CD4-positive, alpha-beta T cell treated with Interleukin-21 for 1 hour (primary cell): ENCODE results near the gene C10orf105.

Experiments used
- DNase-seq: peaks from one replicate; pipeline ENCODE4 v3.0.0-alpha.2; 2020

The C10orf105 gene, protein sequence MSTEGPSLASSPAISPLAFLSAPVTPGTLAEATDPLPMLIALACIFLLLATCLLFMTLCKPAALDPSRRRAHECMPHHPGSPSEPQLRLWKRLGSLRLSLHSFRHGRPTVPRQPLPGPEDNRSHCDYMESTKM

DNA sequence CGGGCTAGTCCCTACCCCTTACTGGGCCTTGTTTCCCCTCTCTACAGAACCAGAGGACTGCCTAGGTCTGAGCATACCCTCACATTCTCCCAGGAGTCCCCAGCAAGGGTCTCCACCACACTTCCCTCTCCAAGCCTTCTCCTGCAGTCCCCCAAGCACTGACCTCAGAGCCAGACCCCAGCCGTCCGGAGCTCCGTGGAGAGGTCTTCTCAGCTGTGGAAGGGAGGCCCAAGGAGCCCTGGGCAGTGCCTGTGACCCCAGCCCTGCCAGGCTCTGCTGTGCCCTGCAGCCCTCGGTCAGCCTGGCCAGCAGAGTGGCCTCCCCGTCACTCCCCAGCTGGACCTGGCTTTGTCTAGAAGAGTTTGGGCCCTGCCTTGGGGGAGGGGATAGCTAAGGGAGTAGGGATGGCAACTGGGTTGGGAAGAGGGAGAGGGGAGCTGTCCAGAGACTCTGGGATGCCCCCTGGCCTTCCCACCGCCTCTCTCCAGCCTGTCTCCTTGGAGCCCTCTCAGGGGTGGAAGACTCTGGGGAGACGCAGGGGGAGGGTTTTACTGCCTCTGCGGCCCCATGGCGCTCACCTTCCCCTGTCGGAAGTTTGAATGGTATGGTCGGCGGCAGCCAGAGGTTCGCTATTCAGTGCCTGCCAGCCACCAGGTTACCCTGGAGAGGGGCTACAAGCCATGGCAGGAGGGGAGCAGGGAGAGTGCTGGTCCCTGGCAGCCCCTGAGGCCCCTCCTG, at the start of gene C10orf105:
TSS of gene C10orf105 (minus strand) at position 315 of the 738 bp plus-strand sequence. CDS start 3,441 bp downstream, outside the sequence.
- no peak for DNase-seq

DNA sequence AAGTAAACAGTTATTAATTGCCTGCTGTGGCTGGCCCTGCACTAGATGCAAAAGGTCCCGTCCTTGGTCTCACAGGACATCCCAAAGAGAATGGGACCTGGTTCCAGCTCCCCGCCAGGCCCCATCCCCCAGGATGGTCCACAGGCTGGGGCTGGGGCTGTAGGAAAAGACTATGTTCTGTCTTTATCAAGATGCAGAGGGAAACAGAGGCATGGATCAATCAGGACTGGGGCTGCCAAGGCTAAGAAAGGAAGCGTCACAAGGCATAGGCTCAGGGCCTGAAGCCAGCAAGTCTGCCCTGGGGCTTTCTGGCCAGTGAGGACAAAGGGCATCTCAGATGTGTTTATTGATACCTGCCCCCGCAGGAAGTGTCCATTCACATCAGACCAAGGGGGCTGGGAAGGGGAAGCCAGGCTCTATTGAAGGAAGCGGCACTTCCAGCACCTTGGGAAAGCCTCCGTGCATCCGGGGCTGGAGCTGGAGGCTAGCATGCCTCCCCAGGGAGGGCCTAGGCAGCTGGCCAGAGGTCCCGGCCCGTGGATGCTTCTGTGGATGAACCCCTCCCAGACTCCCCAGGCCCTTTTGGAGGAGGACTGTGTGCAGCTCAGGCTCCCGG, 48.0 kb upstream of the C10orf105 start:
- DNase-seq: no peak

DNA sequence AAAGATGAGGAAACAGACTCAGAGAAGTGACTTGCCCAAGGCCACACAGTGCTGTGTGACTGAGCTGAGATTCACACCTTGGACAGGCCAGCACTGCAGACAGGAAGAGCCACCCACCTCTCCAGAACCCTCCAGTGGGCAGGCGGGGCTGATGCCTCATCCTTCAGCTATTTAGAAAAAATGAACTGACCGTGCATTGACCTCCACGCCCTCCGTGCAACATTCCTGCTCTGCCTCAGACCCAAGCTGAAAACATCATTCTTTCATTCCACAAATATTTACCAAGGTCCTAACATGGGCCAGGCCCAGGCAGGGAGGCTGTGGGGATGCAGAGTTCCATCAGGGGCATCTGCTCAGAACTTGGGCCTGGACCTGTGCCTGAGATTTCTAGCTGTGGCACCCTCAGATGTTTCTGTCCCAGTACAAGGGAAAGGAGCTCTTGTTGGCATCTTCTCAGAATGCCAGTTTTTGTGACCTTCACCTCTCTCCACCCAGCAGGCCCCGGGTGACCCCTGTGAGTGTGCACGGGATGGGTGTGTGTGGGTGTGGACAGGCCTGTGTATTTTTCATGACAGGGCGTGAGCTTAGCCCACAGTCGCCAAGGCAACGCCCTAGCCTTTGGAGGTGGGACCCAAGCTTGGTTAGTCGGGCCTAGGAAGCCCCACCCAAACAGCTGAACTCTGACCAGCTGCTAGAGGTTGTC, 47.3 kb upstream of the C10orf105 start:
- peak; percentile 65 for DNase-seq

DNA sequence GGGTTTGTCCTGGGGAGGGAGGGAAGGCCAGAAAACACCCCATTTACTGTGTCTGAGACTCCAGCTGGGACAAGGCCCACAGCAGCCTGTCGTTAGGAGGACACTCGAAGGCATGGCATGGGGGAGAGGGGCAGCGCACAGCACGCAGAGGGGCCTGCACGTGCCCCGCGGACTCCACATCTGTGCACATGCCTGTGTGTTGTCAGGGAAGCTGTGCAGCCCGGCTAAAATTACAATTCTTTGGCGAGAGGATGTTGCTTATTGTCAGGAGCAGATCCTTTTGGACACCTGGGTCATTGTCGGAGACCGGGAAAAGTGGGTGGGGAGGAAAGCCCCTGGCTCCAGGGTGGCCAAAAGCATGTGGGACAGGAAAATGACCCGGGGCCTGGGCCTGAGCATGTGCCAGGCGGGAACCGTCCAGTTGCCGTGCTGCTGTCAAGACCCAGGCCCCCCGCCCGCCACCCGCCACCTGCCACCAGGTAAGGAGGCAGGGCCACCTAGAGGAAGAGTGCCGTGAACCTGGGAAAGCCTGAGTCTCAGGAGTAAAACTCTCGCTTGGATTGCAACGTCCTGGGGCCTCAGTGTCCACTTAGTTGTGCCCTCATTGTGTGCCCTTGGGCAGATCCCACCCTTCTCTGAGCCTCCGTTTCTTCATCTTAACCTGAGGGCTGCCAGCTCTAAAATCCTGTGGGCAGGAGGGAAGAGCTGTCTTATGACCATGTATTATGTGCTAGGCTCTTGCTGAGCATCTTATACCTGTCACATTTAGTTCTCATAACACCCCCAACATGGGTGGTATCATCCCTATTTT, 46.5 kb upstream of the C10orf105 start:
- no peak for DNase-seq

DNA sequence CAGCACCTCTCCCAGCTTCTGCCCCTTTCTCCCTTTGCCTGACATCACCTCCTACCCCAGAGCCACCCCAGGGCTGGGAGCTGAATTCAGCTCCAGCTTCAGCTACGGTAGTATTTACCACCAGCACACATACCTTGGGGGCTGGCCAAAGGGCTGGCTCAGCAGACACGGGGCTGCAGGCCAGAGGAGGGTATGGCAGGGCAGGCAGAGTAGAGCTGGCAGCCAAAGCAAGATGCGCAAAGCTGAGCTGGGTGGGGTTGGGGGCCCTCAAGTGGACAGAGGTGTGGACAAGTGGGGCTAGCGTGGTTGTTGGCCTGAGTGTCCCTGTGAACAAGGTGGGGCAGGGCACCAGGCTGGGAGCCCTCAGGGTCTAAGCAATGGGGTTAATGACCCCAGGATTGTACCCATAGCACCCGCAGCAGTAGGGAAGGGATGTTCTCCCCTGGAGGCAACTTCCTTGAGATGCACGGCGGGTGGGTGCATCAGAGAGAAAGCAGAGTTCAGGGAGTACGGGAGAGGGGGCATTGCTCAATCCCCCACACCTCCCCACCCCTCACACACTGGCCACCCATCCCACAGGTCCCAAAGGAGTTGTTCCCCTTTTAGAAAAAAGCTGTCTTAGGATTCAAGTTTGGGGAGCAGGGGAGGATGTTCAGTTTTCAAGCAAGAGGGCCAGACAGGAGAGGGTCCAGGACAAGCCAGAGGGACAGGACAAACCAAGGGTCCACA, 45.8 kb upstream of the C10orf105 start:
- DNase-seq: no peak

DNA sequence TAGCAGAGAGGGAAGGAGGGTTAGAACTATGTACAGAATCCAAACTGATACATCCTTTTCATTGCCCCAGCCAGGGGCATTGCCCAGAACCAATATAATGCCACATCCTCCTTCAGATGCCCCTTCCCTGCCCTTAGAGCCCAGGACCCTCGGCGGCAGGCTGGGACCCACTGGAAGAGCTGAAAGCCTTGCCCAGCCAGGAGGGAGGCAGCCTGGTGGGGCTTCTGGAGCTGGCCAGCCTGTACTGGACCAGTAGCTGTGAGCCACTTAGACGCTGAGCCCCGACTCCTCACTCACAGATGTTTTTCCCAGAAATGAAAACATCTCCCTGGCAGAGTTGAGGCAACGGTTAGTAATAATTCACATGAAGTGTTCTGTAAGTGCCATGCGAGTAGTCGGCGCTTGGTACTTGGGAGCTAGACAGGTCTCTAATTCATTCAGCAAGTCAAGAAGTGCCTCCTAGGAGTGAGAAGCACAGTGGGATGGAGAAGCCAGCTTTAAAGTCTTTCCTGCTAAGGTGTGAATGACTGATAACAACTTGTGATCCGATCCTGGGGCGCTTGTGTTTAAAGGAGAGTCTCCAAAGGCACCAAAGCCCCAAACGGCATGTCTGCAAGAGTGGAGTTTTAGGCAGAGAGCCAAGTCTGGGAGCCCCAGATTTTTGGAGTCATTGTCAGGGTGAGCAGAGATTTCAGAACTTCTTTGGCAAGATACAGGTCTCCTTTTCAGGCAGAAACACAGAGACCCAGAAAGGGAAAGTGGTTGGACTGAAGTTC, 44.0 kb upstream of the C10orf105 start:
- no peak for DNase-seq

DNA sequence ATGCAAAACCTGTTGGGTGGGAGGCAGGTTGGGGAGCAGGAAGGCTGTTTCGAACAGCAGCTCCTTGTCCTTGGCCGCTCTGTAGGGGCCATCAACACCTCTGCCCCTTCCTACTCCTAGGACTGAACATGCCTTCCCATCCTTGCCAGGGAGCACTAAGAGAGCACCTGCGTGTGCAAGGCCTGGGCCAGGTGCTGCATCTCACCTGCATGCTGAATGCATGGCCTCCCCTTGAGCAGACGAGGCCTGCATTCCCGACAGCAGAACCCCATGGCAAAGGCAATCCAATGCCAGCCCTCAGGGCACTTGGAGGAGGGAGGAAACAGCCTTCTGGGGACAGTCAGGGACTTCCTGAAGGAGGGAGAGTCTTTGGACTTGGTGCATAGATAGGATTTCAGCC, 42.7 kb upstream of the C10orf105 start:
- no peak for DNase-seq

DNA sequence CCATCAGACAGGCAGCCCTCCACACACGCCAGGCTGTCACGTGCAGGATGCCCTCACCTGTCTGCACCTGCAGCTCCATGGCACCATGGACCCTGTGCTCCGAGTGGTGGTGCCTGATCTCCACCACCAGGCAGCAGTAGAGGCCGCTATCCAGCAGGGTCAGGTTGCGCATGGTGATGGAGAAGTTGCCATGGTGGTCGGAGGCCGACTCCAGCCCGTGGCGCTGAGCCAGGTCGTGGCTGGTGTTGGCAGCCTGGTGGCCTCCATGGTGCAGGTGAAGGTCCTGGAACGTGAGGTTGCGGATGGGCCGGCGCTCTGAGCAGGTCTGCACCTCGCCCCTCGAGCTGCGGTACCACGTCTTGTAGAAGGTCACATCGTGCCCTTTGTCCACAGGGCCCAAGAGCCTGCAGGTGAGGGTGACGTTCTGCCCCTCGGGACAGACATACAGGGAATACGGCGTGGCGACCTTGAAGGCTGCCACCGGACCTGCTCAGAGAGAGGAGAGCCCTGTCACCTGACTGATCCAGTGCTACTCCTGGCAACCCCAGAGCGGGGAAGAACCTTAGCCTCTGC, 42.0 kb upstream of the C10orf105 start:
- DNase-seq: no peak

DNA sequence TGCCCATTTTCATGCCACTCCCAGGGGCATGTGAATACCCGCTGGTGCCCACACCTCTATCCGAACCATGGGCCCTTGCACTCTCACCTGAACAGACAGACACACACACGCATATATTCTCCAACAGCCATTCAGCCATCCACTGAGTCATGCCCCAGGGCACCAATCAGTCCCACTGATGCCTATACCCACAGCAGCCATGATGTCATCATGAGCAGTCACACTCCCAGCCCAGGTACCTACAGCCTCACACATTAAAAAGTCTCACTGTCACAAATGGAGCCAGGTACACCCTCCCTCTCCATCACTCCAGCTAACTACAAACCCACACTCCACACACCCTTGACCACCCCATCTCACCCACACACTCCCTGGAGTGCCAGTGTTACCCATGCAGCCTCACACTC, 41.5 kb upstream of the C10orf105 start:
- no peak for DNase-seq

DNA sequence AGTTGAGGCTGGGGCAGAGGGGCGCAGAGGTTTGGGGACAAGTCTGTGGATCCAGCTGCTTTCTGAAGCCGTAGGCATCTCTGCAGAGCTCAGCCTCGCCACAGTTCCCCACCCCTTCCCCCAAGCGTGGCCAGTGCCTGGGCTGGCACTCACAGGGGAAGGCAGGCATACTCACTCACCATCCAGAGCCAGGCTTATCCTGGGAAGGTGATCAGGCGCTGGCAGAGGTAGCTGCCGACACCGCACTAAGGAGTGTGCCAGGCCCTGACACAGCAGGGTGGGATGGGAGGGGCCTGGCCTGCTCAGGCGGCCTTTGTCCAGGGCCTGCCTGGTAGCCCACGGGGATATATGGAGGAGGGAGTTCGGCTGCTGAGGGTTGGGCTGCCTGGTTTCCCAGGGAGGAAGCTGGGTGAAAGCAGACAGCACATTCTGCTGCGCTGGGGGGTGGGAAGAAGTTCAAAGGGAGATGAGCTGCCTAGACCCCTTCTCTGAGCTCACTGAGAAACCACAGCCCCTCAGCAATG, 37.9 kb upstream of the C10orf105 start:
- no peak for DNase-seq

DNA sequence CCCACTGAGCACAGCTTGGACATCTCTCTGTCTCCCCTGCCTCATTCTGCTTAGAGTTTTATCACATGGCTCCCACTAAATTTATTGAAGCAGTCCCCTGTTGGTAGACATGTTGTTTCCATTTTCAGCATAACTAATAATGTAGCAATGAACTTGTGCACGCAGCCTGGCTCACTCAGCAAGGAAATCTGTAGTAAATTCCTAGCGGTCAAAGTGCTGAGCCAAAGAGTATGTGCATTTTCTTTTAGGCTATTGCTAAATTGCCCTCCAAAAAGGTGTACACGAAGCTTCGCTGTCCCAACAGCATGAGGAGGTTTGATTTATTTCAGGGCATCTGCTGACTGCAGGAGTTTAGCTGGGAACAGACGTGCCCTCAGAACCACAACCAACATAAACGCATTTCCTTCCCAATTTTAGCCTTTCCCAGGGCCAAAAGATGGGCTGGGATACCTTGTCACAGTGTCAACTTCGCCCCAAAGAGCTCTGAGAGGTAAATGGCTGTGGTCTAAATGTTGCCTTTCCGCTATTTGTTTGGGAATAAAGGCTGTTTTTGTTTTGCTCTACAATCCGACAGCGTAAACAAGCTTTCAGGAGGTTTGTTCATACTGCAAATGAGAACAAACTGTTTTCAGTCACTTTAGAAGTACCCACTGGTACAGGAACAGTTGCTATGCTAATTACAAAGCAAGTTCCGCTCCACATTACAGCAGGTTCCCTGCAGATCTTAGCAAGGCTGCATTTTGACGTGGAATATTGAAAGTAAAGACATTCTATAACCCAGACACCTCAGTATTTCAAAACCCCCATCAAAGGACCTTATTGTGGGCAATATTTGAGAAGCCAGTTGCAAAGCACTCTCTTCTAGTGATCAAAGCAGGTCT, 37.0 kb upstream of the C10orf105 start:
- peak; percentile 53 for DNase-seq

DNA sequence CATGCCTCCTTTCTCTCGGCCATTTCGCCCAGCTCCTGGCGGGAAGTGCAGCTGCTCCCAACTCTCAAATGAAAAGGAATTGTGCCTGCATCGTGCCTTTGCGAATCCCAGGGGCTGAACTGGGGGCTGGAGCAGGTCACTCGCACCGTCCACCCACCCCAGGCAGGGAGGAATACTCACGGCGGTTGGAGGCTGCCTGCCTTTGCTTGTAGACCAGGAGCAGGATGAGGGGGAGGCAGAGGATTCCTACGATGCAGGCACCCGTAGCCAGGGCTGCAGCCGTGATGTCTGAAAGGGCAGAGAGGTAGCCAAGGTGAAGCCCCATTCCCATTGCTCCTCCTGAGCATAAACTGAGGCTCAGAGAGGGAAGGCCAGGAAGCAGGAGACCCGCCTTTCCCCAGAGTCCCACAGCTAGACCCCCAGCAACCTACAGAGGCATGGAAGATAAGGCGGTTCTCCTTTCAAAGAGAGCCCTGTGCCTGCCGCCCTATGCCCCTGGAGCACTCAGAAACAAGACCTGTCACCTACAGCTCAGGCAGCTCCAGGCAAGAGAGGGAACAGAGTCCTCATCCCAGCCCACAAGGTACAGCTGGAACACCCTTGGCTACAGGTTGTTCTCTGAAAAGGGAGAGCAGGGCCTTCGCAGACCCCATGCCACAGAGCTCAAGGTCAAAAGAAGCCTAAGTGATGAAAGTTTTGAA, 35.8 kb upstream of the C10orf105 start:
- DNase-seq: no peak

DNA sequence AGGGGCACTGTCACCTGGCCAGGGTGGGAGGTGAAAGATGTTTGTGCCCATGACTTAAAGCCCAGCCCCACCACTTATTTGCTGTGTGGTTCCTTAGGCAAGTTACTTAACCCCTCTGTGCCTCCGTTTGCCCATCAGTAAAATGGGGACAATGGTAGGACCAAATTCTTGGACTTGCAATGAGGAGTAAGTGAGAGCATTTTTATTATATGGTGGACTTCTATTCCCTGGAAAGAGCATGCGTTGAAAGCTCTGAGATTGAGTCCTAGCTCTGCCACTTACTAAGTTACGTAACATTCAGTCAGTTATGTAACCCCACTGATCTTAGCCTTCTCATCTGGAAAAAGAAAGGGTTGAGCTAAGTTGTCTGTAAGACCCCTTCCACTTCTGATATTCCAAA, 35.0 kb upstream of the C10orf105 start:
- no peak for DNase-seq

DNA sequence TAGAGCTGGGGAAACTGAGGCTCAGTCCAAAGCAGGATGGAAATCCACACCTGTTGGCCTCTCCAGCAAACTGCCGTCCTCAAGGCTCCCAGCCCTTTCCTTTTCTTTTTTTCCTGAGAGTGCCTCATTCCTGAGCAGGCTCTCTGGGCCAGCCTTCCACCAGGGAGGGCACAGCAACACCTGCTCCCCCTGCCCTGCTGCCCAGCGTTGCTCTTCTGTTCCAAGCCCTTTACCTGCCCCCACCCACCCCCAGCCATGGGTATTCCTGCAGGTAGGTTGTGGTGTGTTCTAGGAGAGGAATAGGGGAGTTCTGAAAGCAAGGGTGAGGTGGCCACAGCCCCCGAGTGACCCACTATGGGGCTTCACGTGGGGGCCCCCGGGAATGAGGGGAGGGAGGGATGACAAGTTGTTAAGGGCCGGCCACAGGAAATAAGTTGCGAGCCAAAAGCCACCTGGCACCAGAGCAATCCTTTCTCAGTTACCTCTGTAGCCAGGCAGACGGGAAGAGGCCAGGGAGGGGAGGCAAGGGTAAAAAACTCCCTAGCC, 34.5 kb upstream of the C10orf105 start:
- no peak for DNase-seq

DNA sequence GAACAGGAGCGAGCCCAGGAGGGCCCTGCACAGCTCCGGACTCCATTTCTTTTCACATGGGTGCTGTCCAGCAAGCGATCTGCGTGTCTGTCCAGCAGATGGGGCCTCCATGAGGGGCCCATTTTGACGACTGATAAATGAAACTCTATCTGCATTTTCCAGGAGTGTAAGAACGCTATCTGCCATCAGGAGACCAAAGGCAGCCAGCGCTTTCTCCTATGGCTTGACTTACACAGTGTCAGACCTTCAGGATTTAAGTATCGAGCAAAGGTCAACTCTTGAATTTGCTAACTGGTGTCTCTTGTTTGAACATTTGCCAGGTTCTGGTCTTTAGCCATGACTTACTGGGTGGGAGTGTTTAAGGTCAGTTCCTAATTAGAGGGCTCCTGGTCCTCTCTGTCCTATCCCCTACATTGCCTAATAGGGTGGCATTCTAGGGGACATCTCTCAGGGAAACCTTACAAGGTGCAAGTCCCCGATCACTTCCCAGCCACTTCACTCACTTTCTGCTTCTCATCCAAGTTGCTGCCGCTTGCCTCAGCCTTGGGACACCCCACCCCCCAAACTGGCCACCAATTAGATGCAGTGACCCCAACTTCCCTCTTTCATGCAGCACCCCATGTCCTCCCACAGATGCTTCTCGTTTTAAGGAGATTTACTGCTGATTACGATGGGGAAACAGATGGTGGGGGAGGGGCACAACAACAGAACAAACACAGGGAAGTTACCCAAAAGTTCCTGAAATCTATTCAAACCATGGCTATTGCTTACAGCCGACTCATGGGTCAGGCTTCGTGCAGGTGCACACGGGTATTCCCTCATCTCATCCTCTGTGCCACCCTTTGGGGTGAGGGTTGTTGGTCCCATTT, 33.7 kb upstream of the C10orf105 start:
- DNase-seq: peak; percentile 43

DNA sequence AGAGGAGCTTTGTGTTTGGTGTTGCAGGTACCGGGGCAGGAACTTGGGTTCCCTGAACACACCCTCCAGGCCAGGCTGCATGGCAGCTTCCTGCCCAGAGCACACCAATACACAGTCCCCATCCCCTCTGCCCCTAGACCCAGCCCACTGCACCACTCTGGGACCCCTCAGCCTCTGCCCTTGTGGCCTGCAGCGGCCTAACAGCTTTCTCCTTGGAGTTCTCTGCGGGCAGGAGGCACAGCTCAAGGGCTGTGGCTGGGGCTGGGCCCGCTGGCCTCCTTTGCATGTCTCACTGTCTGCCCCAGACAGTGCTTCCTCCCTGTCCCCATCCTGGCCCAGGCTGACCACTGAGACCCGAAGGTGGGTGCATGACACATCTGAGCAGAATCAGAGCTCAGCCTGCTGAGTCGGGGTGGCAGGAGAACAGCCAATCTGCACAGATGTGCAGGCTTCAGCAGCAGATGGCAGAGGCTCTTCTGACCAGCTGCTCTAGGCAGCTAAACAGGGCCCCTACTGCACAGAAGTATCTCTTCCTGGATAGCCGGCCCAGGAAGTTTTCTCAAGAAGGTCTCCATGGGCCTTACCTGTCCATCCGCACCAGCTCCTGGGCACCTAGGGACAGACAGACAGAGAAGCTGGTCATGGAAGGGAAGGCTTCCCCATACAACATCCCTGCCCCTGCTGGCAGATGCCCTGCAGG, 33.0 kb upstream of the C10orf105 start:
- no peak for DNase-seq
